SIG-M5 (cell line): Measurements from ENCODE around the gene ZRANB3.

Experiments
- DNase-seq: peaks from one replicate; lab custom pipeline; 2025; lab: John Stamatoyannopoulos, UW

ZRANB3 gene

GRCh38 chr2:135174049-135174809 is 356.8 kb downstream of the ZRANB3 start:
- no peak for DNase-seq

GRCh38 chr2:135169900-135170753 is 360.9 kb downstream of the ZRANB3 start:
- DNase-seq = no peak

- no peak for DNase-seq
These were observed 362.7 kb downstream of the ZRANB3 start for GRCh38 chr2:135168204-135168856.

GRCh38 chr2:135167273-135167672 is 363.7 kb downstream of the ZRANB3 start:
- DNase-seq = no peak

GRCh38 chr2:135164431-135164830 is 366.6 kb downstream of the ZRANB3 start:
- DNase-seq = no peak

- no peak for DNase-seq
These were observed 367.1 kb downstream of the ZRANB3 start for GRCh38 chr2:135163901-135164300.

GRCh38 chr2:135163306-135163705 is 367.7 kb downstream of the ZRANB3 start:
- no peak for DNase-seq

GRCh38 chr2:135162786-135163185 is 368.2 kb downstream of the ZRANB3 start:
- no peak for DNase-seq

GRCh38 chr2:135162377-135162776 is 368.6 kb downstream of the ZRANB3 start:
- DNase-seq = no peak

- no peak for DNase-seq
These were observed 371.8 kb downstream of the ZRANB3 start for GRCh38 chr2:135159191-135159590.

GRCh38 chr2:135157856-135158255 is 373.2 kb downstream of the ZRANB3 start:
- no peak for DNase-seq

- no peak for DNase-seq
These were observed 376.1 kb downstream of the ZRANB3 start for GRCh38 chr2:135154962-135155361.

GRCh38 chr2:135152361-135152760 is 378.7 kb downstream of the ZRANB3 start:
- DNase-seq = no peak

- DNase-seq = no peak
These were observed 379.4 kb downstream of the ZRANB3 start for GRCh38 chr2:135151615-135152014.

- DNase-seq = no peak
These were observed 380.3 kb downstream of the ZRANB3 start for GRCh38 chr2:135150725-135151124.

- no peak for DNase-seq
These were observed 381.8 kb downstream of the ZRANB3 start for GRCh38 chr2:135149251-135149650.

GRCh38 chr2:135144343-135144742 is 386.7 kb downstream of the ZRANB3 start:
- no peak for DNase-seq

- DNase-seq = no peak
These were observed 388.7 kb downstream of the ZRANB3 start for GRCh38 chr2:135142323-135142722.

- no peak for DNase-seq
These were observed 390.4 kb downstream of the ZRANB3 start for GRCh38 chr2:135140606-135141005.

- DNase-seq = no peak
These were observed 398.7 kb downstream of the ZRANB3 start for GRCh38 chr2:135132314-135132713.

- no peak for DNase-seq
These were observed 400.3 kb downstream of the ZRANB3 start for GRCh38 chr2:135130751-135131150.

- DNase-seq = no peak
These were observed 405.1 kb downstream of the ZRANB3 start for GRCh38 chr2:135125940-135126339.
